ENCODE results near the gene PIP4K2A. TPM values are rescaled to one million over a fixed set of nuclear protein-coding genes. Genes with fewer than 3 reads are reported as not detected.

Gene PIP4K2A
- total RNA-seq, 2 donors from 2014 or later: 13.2 to 17.4 TPM

- Histone ChIP-seq H3K36me3 (no peaks in the 10 kb centered on the region), H3K4me1 (replicated peaks) (no peaks in the 10 kb centered on the region), H3K27me3 (replicated peaks; ENCODE audit: insufficient read depth) (no peaks in the 10 kb centered on the region), H3K27ac (no peak overlapping the region), H3K9me3 (no peaks in the 10 kb centered on the region), H3K4me3 (no peak overlapping the region)
- 80% methylated on average over 2 of the region's 2 CpGs for WGBS
- intact Hi-C loops (cut with DNase I): no loop called here
- TF ChIP-seq CTCF (IDR thresholded peaks at IDR 0.05) (no peak), POLR2AphosphoS5 (IDR thresholded peaks at IDR 0.05) (no peak), POLR2A (IDR thresholded peaks at IDR 0.05) (no peak)
- no peak for DNase-seq (ENCODE audit: low spot score)
These were observed 222.3 kb downstream of the PIP4K2A start for GRCh38 chr10:22491931-22492615.

GRCh38 chr10:22491480-22491879 is 222.9 kb downstream of the PIP4K2A start:
- intact Hi-C loops (cut with DNase I): no loop called here
- no peak overlapping the region for H3K27ac ChIP-seq
- H3K9me3 ChIP-seq: no peaks in the 10 kb centered on the region
- WGBS: 94% methylated on average over 3 of the region's 3 CpGs
- H3K36me3 ChIP-seq: no peaks in the 10 kb centered on the region
- TF ChIP-seq CTCF (IDR thresholded peaks at IDR 0.05) (no peak), POLR2AphosphoS5 (IDR thresholded peaks at IDR 0.05) (no peak)
- H3K27me3 ChIP-seq (replicated peaks; ENCODE audit: insufficient read depth): no peaks in the 10 kb centered on the region
- H3K4me3 ChIP-seq: no peak overlapping the region
- H3K4me1 ChIP-seq (replicated peaks): no peaks in the 10 kb centered on the region
- DNase-seq (ENCODE audit: low spot score): no peak

GRCh38 chr10:22489975-22490374 is 224.4 kb downstream of the PIP4K2A start:
- H3K27ac ChIP-seq: no peak overlapping the region
- H3K27me3 ChIP-seq (replicated peaks; ENCODE audit: insufficient read depth): no peaks in the 10 kb centered on the region
- intact Hi-C loops (cut with DNase I): no loop called here
- WGBS: 89% methylated on average over 3 of the region's 3 CpGs
- H3K4me3 ChIP-seq: no peak overlapping the region
- DNase-seq (ENCODE audit: low spot score): no peak
- no peaks in the 10 kb centered on the region for H3K9me3 ChIP-seq
- H3K4me1 ChIP-seq (replicated peaks): no peaks in the 10 kb centered on the region
- H3K36me3 ChIP-seq: no peaks in the 10 kb centered on the region
- TF ChIP-seq POLR2AphosphoS5 (IDR thresholded peaks at IDR 0.05) (no peak), POLR2A (IDR thresholded peaks at IDR 0.05) (no peak), CTCF (IDR thresholded peaks at IDR 0.05) (no peak)

- Histone ChIP-seq H3K4me1 (replicated peaks) (no peaks in the 10 kb centered on the region), H3K36me3 (no peaks in the 10 kb centered on the region), H3K27me3 (replicated peaks; ENCODE audit: insufficient read depth) (no peaks in the 10 kb centered on the region), H3K27ac (no peak overlapping the region), H3K4me3 (no peak overlapping the region), H3K9me3 (no peaks in the 10 kb centered on the region)
- 88% methylated on average over 4 of the region's 4 CpGs for WGBS
- DNase-seq (ENCODE audit: low spot score): no peak
- intact Hi-C loops (cut with DNase I): no loop called here
- TF ChIP-seq POLR2AphosphoS5 (IDR thresholded peaks at IDR 0.05) (no peak), POLR2A (IDR thresholded peaks at IDR 0.05) (no peak), CTCF (IDR thresholded peaks at IDR 0.05) (no peak)
These were observed 224.9 kb downstream of the PIP4K2A start for GRCh38 chr10:22489467-22489866.

- H3K27me3 ChIP-seq (replicated peaks; ENCODE audit: insufficient read depth): no peaks in the 10 kb centered on the region
- 68% methylated on average over 1 of the region's 1 CpG for WGBS
- no peaks in the 10 kb centered on the region for H3K9me3 ChIP-seq
- H3K4me1 ChIP-seq (replicated peaks): no peaks in the 10 kb centered on the region
- DNase-seq (ENCODE audit: low spot score): no peak
- no peaks in the 10 kb centered on the region for H3K36me3 ChIP-seq
- H3K27ac ChIP-seq: no peak overlapping the region
- no peak overlapping the region for H3K4me3 ChIP-seq
- intact Hi-C loops (cut with DNase I): no loop called here
- TF ChIP-seq CTCF (IDR thresholded peaks at IDR 0.05) (no peak), POLR2AphosphoS5 (IDR thresholded peaks at IDR 0.05) (no peak), POLR2A (IDR thresholded peaks at IDR 0.05) (no peak)
These were observed 227.9 kb downstream of the PIP4K2A start for GRCh38 chr10:22486431-22486830.

Data from prostate gland (tissue), 2 donors.